A549 (cell line): ENCODE results near the gene DNAAF5.

Experiments used
- CTCF ChIP-seq: fragments of >200 bp; sonication (Bioruptor Twin); formaldehyde crosslinking; IDR thresholded peaks from 3 replicates; pipeline ENCODE4 v1.5.1; 2016
- EP300 ChIP-seq, 2 experiments: fragments of >200 bp; sonication (Bioruptor Twin); formaldehyde crosslinking; IDR thresholded peaks; 2 replicates in 1 of 2; 3 replicates in 1 of 2; pipeline ENCODE4 v1.6.1; 2016 to 2017

- TF ChIP-seq CTCF (no peak), EP300 (IDR thresholded peaks at IDR 0.05) (no peak)
These were observed 2.2 kb upstream of the DNAAF5 start for GRCh38 chr7:724298-724697.
